Ramos (cell line): ENCODE measurements around the gene IER3.
"Not testable (repeated sequence)": the region's sequence is repeated elsewhere in the genome, so short reads cannot be mapped to it uniquely, and the experiment has no call there.

Source experiments
- in situ Hi-C: fragments of 300-500 bp; cut with MboI; formaldehyde crosslinking; loops from one replicate; pipeline ENCODE4 v1.14.3; 2022; ENCODE audit warnings: low sequenced_read_pairs; ENCODE audit not compliant: unreplicated experiment

IER3 gene

GRCh38 chr6:30726506-30727413, 17.6 kb downstream of the IER3 start:
- in situ Hi-C loops: loop anchor here (5.0 kb wide), 1 partner anchor 54 kb away; the partner anchor contains the start of gene DHX16

GRCh38 chr6:30725713-30726505, 18.4 kb downstream of the IER3 start:
- in situ Hi-C loops: loop anchor here (5.0 kb wide), 1 partner anchor 54 kb away; the partner anchor contains the start of gene DHX16

GRCh38 chr6:30724906-30725667, 19.3 kb downstream of the IER3 start:
- in situ Hi-C loops: loop anchor here (5.0 kb wide), 1 partner anchor 53 kb away; the partner anchor contains the start of gene DHX16

- in situ Hi-C loops: not testable (repeated sequence)
Measured at GRCh38 chr6:30723843-30724741, 20.3 kb downstream of the IER3 start.

- in situ Hi-C loops: not testable (repeated sequence)
Measured at GRCh38 chr6:30723159-30723842, 21.0 kb downstream of the IER3 start.

GRCh38 chr6:30722280-30723112, 21.9 kb downstream of the IER3 start:
- in situ Hi-C loops: no loop called here

GRCh38 chr6:30722025-30722279, 22.4 kb downstream of the IER3 start:
- in situ Hi-C loops: not testable (repeated sequence)

GRCh38 chr6:30721198-30722024, 22.9 kb downstream of the IER3 start:
- in situ Hi-C loops: no loop called here

GRCh38 chr6:30720738-30721197, 23.6 kb downstream of the IER3 start:
- in situ Hi-C loops: no loop called here

GRCh38 chr6:30719791-30720737, 24.3 kb downstream of the IER3 start, which contains the start of gene TUBB:
TUBB (plus strand) TSS chr6:30720352; CDS start chr6:30720507, 155 bp downstream.
- in situ Hi-C loops: no loop called here

GRCh38 chr6:30719356-30719755, 25.0 kb downstream of the IER3 start:
- in situ Hi-C loops: no loop called here

GRCh38 chr6:30717845-30718720, 26.3 kb downstream of the IER3 start:
- in situ Hi-C loops: not testable (repeated sequence)

GRCh38 chr6:30717129-30717844, 27.1 kb downstream of the IER3 start, which contains the start of gene MDC1:
MDC1 (minus strand) TSS chr6:30717281; CDS start chr6:30715175, 2,106 bp downstream.
- in situ Hi-C loops: no loop called here

- in situ Hi-C loops: no loop called here
Measured at GRCh38 chr6:30716879-30717128, 27.5 kb downstream of the IER3 start.

- in situ Hi-C loops: no loop called here
Measured at GRCh38 chr6:30714263-30714662, 30.1 kb downstream of the IER3 start.
